ENCODE measurements around the gene SERPINI1.

SERPINI1 gene

DNA sequence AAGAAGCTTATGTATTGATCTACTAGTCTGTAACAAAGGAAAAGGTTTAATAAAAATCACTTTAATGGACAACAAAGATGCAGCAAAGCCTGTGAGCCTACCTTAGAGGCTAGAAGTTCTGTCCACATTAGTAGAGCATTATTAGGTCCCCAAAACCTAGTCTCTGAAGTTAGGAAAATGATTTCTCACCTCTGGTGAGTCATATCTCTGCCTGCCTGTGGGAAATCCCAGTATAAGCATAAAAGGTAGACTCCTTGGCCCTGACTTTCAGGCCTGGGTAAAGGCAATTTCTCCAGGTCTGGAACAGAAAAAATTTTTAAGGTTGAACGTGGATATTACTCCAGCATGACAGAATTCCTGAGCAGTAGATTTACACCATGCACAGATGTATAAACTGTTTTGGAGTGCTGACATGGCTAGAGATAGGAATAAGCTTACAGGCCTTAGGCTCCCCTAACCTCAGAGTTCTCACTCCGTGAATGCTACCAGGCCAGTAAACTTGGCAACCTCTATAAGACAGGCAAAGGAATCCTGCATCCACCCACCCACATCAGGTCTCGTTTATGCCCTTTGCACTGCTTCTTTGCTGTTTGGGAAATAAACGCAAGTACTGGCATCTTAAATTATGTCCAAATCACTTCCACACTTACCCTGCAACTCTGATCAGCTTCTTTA, 104.1 kb downstream of the SERPINI1 start:
- H3K27ac ChIP-seq: no peak overlapping the region
- no peak for TF ChIP-seq ZFX (IDR thresholded peaks at IDR 0.05)
- TF ChIP-seq, protein P1, sequence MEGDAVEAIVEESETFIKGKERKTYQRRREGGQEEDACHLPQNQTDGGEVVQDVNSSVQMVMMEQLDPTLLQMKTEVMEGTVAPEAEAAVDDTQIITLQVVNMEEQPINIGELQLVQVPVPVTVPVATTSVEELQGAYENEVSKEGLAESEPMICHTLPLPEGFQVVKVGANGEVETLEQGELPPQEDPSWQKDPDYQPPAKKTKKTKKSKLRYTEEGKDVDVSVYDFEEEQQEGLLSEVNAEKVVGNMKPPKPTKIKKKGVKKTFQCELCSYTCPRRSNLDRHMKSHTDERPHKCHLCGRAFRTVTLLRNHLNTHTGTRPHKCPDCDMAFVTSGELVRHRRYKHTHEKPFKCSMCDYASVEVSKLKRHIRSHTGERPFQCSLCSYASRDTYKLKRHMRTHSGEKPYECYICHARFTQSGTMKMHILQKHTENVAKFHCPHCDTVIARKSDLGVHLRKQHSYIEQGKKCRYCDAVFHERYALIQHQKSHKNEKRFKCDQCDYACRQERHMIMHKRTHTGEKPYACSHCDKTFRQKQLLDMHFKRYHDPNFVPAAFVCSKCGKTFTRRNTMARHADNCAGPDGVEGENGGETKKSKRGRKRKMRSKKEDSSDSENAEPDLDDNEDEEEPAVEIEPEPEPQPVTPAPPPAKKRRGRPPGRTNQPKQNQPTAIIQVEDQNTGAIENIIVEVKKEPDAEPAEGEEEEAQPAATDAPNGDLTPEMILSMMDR (conservative IDR thresholded peaks at IDR 0.05): no peak

DNA sequence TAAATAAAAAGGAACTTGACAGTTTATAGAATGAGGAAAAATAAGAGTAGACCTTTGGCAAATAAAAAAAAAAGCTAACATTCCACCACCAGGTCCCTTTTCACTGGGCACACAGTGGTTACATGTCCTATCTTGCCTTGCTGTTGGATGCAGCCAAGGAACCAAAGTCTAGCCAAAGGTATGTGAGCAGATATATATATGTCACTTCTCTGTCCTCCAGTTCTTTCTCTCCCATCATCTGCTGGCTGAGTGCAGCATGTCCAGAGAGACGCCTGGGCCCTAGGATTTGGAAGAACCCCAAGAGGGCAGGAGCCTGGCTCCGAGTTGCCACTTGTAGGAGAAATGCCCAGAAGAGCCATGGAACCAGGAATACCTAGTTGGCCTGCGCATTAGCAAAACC, 104.7 kb downstream of the SERPINI1 start:
- H3K27ac ChIP-seq: no peak overlapping the region
- TF ChIP-seq, protein P1 (conservative IDR thresholded peaks at IDR 0.05): no peak
- TF ChIP-seq ZFX (IDR thresholded peaks at IDR 0.05): no peak

DNA sequence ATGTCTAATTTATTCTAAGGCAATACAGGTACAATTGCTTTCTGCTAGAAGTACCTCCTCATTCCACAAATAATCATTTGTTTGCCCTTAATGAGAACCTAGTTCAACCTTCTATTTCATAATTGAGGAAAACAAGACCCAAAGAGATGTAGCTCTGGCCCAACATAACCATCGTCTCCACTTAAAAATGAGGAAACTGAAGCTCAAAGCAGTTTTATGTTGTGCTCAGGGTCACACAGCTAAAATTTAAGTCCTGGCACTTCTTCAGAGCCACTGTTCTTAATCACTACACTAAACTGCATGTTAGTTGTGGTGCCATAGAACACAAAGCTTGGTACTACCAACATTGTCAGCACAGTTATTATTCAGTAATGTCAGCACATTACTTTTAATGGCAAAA, 108.0 kb downstream of the SERPINI1 start:
- TF ChIP-seq, protein P1 (conservative IDR thresholded peaks at IDR 0.05): no peak
- no peak for TF ChIP-seq ZFX (IDR thresholded peaks at IDR 0.05)
- H3K27ac ChIP-seq: no peak overlapping the region

DNA sequence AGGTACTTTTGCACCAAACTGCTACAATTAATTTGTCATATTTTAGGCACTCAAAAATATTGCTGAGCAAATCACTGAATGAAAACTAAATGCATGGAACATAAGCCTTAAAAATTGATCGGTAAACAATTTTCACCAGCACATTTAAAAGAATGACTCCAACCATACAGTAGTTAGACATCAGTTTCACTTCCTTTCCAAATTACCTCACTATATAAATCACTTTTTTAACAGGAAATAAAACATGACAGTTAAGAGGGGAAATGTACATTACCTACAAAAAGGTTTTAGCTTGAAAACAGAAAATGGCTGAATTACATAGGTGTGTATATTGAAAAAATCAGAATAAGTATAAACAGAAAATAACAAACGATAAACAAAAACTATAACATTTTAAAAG, 108.4 kb downstream of the SERPINI1 start:
- no peak overlapping the region for H3K27ac ChIP-seq
- TF ChIP-seq, protein P1 (conservative IDR thresholded peaks at IDR 0.05): no peak
- TF ChIP-seq ZFX (IDR thresholded peaks at IDR 0.05): no peak

DNA sequence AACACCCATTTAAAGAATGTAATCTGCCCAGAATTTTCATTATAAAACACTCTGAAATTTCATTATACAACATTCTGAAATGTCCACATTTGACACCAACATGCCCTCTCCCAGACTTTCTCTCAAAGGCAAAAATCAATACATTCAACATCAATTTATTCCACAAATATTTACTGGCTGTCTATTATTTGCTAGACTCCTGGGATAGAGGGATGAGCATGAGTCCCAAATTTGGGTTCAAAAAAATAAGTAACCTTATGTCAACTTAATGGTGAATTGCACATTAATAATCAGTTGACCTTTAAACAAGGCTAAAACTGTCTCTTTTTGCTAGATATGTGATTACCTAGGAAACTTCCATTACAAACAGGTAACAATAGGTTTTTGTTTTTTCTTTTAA, 109.0 kb downstream of the SERPINI1 start:
- H3K27ac ChIP-seq: no peak overlapping the region
- TF ChIP-seq, protein P1 (conservative IDR thresholded peaks at IDR 0.05): no peak
- TF ChIP-seq ZFX (IDR thresholded peaks at IDR 0.05): no peak

DNA sequence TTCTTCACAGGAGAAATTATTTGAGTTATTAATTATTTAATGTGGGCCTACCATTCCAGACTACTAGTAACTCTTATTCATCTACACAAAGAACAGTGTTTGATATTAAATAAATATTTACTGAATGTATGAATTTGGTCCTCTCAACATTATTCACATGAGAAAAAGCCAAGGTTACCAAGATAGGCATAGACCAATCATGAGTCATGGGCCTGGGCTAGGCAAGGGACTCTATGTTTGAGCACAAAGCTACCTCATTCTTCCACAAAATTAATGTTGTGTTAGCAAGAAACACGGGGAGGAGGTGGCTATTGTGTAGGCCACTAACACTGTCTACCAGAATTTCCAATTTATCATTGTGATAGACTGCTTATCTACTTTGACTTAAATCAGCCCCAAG, 115.7 kb downstream of the SERPINI1 start:
- no peak overlapping the region for H3K27ac ChIP-seq
- TF ChIP-seq ZFX (IDR thresholded peaks at IDR 0.05): no peak
- TF ChIP-seq, protein P1 (conservative IDR thresholded peaks at IDR 0.05): no peak

DNA sequence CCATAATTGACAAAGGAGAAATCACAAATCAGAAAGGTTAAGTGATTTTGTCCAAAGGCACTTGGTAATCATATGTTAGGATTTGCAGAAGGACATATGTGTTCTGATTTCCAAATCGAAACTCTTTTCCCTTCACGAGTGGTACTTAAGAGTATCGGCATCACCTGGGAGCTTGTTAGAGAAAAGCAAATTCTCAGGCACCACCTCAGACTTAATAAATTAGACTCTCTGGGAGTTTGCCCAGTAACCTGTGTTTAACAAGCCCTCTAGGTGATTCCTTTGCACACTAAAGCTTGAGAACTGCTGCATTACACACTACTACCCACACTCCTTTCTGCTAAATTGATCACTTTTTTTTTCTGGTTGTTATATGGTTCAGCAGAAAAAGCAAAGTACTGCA, 116.2 kb downstream of the SERPINI1 start:
- H3K27ac ChIP-seq: no peak overlapping the region
- TF ChIP-seq ZFX (IDR thresholded peaks at IDR 0.05): no peak

DNA sequence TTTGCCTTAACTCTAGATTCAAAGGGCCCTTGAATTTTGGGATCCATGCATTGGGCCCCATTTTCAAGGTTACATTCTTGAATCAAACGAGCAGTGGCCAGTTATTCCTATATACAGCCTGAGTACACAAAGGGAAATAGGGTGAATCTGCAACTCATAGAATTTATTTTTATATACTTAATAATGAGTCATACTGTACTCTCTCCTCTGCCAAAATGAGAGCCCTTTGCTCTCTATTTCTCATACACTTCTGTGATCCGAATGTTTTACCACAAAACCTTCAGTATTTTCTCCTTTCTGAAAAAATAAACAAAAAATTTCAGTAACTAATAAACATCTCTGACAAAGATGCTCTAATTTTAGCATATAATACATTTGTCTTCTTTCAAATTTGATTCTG, 116.7 kb downstream of the SERPINI1 start:
- TF ChIP-seq, protein P1 (conservative IDR thresholded peaks at IDR 0.05): no peak
- no peak for TF ChIP-seq ZFX (IDR thresholded peaks at IDR 0.05)

More for the DNA sequence above, 116.7 kb downstream of the SERPINI1 start:
- H3K27ac ChIP-seq: no peak overlapping the region

All from C4-2B (cell line).